Central memory CD8-positive, alpha-beta T cell (primary cell): ENCODE measurements around the gene ZDHHC3.

ENCODE experiments used
- ATAC-seq: fragments of 150-1000 bp; cut with Tn5 transposase; replicated peaks from 2 replicates; pipeline ENCODE4 v1.10.0; 2022; ENCODE audit warnings: mild to moderate bottlenecking, moderate FRiP score, moderate number of reproducible peaks; ENCODE audit not compliant: poor library complexity, severe bottlenecking; ENCODE audit errors: extremely low read depth
- DNase-seq, 2 donors: peaks; one replicate each; pipeline ENCODE4 v3.0.0; 2021; ENCODE audit warnings: low spot score in 2 of 2
- H3K27ac Mint-ChIP-seq: one replicate; pipeline ENCODE4 v1.8.0; 2022; ENCODE audit warnings: low read depth, mild to moderate bottlenecking, moderate library complexity, mixed read lengths
- H3K27me3 Mint-ChIP-seq: one replicate; pipeline ENCODE4 v1.8.0; 2022; ENCODE audit warnings: mixed read lengths
- H3K36me3 Mint-ChIP-seq: one replicate; pipeline ENCODE4 v1.8.0; 2022; ENCODE audit warnings: mild to moderate bottlenecking, moderate library complexity, mixed read lengths; ENCODE audit not compliant: insufficient read depth
- H3K4me1 Mint-ChIP-seq: one replicate; pipeline ENCODE4 v1.8.0; 2022; ENCODE audit warnings: mixed read lengths
- H3K4me3 Mint-ChIP-seq: one replicate; pipeline ENCODE4 v1.8.0; 2022; ENCODE audit warnings: mild to moderate bottlenecking, moderate library complexity, mixed read lengths
- H3K9me3 Mint-ChIP-seq: one replicate; pipeline ENCODE4 v1.8.0; 2022; ENCODE audit warnings: mixed read lengths

ZDHHC3 gene

DNA sequence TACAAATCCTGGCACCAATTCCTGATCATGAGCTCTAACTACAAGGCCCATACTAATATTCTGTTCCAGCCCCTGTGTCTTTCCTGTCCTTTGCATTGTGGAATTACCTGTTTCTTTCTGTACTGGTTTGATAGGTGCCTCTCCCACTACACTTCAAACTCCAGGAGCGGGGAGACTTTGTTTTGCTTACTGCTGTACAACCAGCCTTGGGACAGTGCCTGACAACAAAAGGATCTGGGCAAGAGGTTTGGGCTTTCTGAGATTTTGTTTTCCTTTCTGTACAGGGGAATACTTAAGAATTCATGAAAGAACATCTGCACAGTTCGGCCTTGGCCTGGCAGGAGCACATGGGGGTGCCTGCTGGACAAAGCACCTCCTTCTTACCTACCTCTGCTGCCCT is 45.1 kb downstream of the ZDHHC3 start:
- DNase-seq (no peak), ATAC-seq (no peak)
- peaks cover 5% of the 10 kb centered on the region for H3K4me1 Mint-ChIP-seq
- no peak overlapping the region for H3K27ac Mint-ChIP-seq
- peaks cover 19% of the 10 kb centered on the region for H3K36me3 Mint-ChIP-seq
- H3K4me3 Mint-ChIP-seq = no peak overlapping the region
- H3K27me3 Mint-ChIP-seq = no peaks in the 10 kb centered on the region
- no peaks in the 10 kb centered on the region for H3K9me3 Mint-ChIP-seq

DNA sequence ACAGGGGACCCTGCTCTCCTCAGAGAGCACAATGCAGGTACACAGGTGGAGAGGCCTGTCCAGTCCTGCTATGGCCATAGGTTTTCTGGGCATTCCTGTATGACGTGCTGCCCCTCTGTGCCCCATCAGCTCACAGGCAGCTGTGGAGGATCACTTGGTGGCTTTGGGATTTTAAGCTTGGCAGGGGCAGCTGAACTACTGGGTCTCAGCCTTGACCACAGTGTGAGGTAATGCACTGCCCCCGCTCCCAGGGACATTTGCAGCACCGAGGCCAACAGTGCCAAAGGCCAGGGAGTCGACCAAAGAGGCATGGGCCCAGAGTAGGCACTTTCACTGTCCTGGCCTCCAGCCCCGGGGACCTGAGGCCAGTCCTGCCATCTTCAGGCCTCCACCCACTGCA is 46.2 kb downstream of the ZDHHC3 start:
- DNase-seq (no peak), ATAC-seq (no peak)
- Mint-ChIP-seq H3K27me3 (no peaks in the 10 kb centered on the region), H3K9me3 (no peaks in the 10 kb centered on the region), H3K4me3 (no peak overlapping the region), H3K36me3 (peaks cover 25% of the 10 kb centered on the region), H3K27ac (peak overlapping the region; percentile 35), H3K4me1 (no peaks in the 10 kb centered on the region)

DNA sequence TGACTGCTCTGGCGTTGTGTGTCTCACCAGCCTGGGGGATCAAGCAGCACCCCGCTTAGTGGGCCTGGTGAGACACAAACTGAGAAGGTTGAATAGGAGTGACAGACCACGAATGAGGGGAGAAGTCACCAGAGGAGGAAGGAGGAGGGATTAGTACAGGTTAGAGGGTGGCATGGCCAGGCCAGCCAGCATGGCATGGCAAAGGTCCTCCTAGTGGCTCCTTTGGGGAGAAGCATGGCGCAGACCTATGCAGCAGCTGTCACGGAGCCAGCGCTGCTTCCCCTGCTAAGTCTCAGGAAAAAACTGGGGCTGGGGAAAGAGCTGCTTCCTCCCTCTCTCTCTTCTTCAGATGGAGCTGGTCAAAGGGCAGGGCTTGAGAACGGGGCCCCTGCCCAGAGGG is 48.6 kb downstream of the ZDHHC3 start:
- Mint-ChIP-seq H3K4me1 (no peaks in the 10 kb centered on the region), H3K27me3 (no peaks in the 10 kb centered on the region), H3K36me3 (peaks cover 17% of the 10 kb centered on the region), H3K27ac (no peak overlapping the region), H3K4me3 (no peak overlapping the region), H3K9me3 (no peaks in the 10 kb centered on the region)
- ATAC-seq (no peak), DNase-seq (no peak)

DNA sequence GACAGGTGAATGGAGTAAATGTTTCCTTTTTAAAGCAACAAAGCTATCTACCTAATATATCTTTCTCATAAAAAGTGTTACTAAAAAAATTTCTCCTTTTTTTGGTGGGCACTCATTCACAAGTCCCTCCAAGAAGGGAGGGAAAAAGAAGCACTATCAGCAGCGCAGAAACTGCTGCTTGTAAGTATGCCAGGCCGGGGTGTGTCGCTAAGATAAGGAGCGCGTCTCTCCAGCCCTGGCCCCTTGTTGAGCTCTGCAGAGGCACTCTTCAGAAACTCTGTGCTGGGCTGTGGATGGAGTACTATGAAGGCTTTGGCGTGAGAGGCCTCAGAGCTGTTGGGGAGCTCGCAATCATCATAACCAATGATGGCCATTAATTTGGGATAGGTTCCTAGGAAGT is 49.1 kb downstream of the ZDHHC3 start:
- Mint-ChIP-seq H3K27ac (no peak overlapping the region), H3K36me3 (peaks cover 15% of the 10 kb centered on the region), H3K4me1 (no peaks in the 10 kb centered on the region), H3K4me3 (no peak overlapping the region), H3K9me3 (no peaks in the 10 kb centered on the region), H3K27me3 (no peaks in the 10 kb centered on the region)
- DNase-seq = no peak
- no peak for ATAC-seq

DNA sequence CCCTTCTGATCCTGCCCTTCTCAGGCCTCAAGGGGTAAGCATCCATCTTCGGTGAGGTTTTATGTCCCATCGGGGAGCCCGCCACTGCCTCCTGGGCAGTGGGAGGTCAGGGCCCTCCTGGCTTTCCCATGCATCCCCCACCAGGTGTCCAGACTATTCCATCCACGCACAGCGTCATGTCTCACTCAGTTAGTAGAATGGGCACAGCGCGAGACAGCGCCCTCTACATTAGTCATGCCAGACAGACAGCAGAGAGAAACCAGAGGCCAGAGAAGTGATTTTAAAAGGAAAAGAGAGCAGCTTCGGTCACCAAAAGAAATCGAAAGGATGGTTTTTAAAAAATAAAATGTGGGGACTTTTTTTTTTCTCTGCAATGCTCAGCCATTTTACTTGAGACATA is 49.8 kb downstream of the ZDHHC3 start:
- no peak overlapping the region for H3K27ac Mint-ChIP-seq
- no peaks in the 10 kb centered on the region for H3K9me3 Mint-ChIP-seq
- DNase-seq = no peak
- no peak overlapping the region for H3K4me3 Mint-ChIP-seq
- ATAC-seq = no peak
- H3K4me1 Mint-ChIP-seq = no peaks in the 10 kb centered on the region
- H3K27me3 Mint-ChIP-seq = no peaks in the 10 kb centered on the region
- H3K36me3 Mint-ChIP-seq = peaks cover 20% of the 10 kb centered on the region

GRCh38 chr3:44924457-44925084 is 51.4 kb downstream of the ZDHHC3 start:
- H3K36me3 Mint-ChIP-seq = peaks cover 22% of the 10 kb centered on the region
- H3K4me3 Mint-ChIP-seq = no peak overlapping the region
- no peak overlapping the region for H3K27ac Mint-ChIP-seq
- H3K4me1 Mint-ChIP-seq = no peaks in the 10 kb centered on the region
- H3K9me3 Mint-ChIP-seq = no peaks in the 10 kb centered on the region
- ATAC-seq = no peak
- H3K27me3 Mint-ChIP-seq = no peaks in the 10 kb centered on the region
- DNase-seq = no peak

GRCh38 chr3:44923632-44924456 is 52.1 kb downstream of the ZDHHC3 start:
- Mint-ChIP-seq H3K36me3 (peaks cover 22% of the 10 kb centered on the region), H3K27ac (no peak overlapping the region), H3K4me3 (no peak overlapping the region), H3K4me1 (no peaks in the 10 kb centered on the region), H3K9me3 (no peaks in the 10 kb centered on the region), H3K27me3 (no peaks in the 10 kb centered on the region)
- ATAC-seq (no peak), DNase-seq (no peak)

DNA sequence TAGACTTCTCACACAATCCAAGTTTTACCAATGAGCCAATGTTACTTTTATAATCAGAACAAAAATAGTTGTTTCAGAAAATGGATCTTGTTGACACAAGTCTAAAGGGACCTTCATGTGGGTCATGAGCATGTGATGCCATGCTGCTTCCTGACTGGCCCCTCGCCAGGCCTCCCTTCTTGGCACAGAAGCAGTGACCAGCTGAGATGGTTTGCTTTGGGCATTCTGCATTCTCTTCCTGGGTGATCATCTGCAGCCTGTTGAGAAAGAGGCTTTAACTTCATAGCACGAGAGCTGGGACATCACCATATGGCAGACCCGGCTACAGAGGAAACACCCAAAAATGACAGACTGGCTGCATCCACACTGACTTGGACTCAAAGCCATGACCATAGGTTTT is 55.9 kb downstream of the ZDHHC3 start:
- Mint-ChIP-seq H3K4me1 (no peaks in the 10 kb centered on the region), H3K36me3 (peaks cover 13% of the 10 kb centered on the region)
- DNase-seq = no peak

DNA sequence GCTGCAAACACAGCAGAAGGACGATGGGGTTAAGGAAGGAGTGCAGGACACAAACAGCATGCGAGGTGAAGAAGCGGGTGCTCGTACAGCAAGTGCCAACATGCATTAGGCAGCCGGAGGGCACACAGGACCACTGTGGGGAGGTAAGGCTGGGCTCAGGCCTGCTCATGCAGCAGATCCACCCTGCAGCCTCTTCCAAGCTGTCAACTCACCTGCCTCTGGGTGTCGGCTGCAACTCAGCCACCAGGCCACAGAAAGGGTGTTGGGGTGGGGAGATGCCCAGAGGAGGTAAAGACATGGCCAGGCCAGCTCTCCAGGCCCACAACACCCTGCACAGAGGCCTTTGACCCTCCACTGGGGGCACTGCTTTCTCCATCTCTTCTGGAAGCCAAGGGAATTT is 57.4 kb downstream of the ZDHHC3 start:
- DNase-seq = no peak
- Mint-ChIP-seq H3K4me1 (no peaks in the 10 kb centered on the region), H3K36me3 (peaks cover 10% of the 10 kb centered on the region), H3K27me3 (no peaks in the 10 kb centered on the region), H3K4me3 (no peak overlapping the region), H3K27ac (no peak overlapping the region), H3K9me3 (no peaks in the 10 kb centered on the region)
- no peak for ATAC-seq

More for the DNA sequence above, 55.9 kb downstream of the ZDHHC3 start:
- no peak overlapping the region for H3K27ac Mint-ChIP-seq
- no peaks in the 10 kb centered on the region for H3K9me3 Mint-ChIP-seq
- no peak for ATAC-seq
- no peaks in the 10 kb centered on the region for H3K27me3 Mint-ChIP-seq
- no peak overlapping the region for H3K4me3 Mint-ChIP-seq

- H3K36me3 Mint-ChIP-seq = peaks cover 10% of the 10 kb centered on the region
- no peak overlapping the region for H3K27ac Mint-ChIP-seq
- DNase-seq = no peak
- no peak for ATAC-seq
- H3K9me3 Mint-ChIP-seq = no peaks in the 10 kb centered on the region
- H3K4me1 Mint-ChIP-seq = no peaks in the 10 kb centered on the region
- H3K4me3 Mint-ChIP-seq = no peak overlapping the region
- H3K27me3 Mint-ChIP-seq = no peaks in the 10 kb centered on the region
These were observed 57.9 kb downstream of the ZDHHC3 start for GRCh38 chr3:44918087-44918486.

- no peak for DNase-seq
- Mint-ChIP-seq H3K36me3 (peaks cover 5% of the 10 kb centered on the region), H3K27me3 (no peaks in the 10 kb centered on the region), H3K9me3 (no peaks in the 10 kb centered on the region), H3K27ac (no peak overlapping the region), H3K4me1 (no peaks in the 10 kb centered on the region), H3K4me3 (no peak overlapping the region)
- no peak for ATAC-seq
These were observed 60.1 kb downstream of the ZDHHC3 start for GRCh38 chr3:44915702-44916438.

- Mint-ChIP-seq H3K36me3 (peaks cover 3% of the 10 kb centered on the region), H3K4me3 (no peak overlapping the region), H3K27me3 (peaks cover 6% of the 10 kb centered on the region), H3K27ac (no peak overlapping the region), H3K9me3 (no peaks in the 10 kb centered on the region), H3K4me1 (no peaks in the 10 kb centered on the region)
- DNase-seq = no peak
- ATAC-seq = no peak
These were observed 61.0 kb downstream of the ZDHHC3 start for GRCh38 chr3:44914936-44915335.
